Panc1 (cell line): Measurements from ENCODE around the gene CNBP.
"Not testable (repeated sequence)": the region's sequence is repeated elsewhere in the genome, so short reads cannot be mapped to it uniquely, and the experiment has no call there.

Experiments used
- CTCF ChIP-seq: fragments of 450-650 bp; IDR thresholded peaks from 2 replicates; pipeline ENCODE4 v1.5.1; 2017; ENCODE audit warnings: mild to moderate bottlenecking
- POLR2AphosphoS5 ChIP-seq: IDR thresholded peaks from 2 replicates; pipeline ENCODE4 v1.6.1; 2012; ENCODE audit warnings: mild to moderate bottlenecking, low read depth, low read length, moderate library complexity
- SIN3A ChIP-seq: IDR thresholded peaks from 2 replicates; pipeline ENCODE4 v1.6.1; 2012; ENCODE audit warnings: low read depth, mild to moderate bottlenecking, low read length, moderate library complexity, borderline replicate concordance; ENCODE audit not compliant: insufficient read depth
- TCF7L2 ChIP-seq: IDR thresholded peaks from 2 replicates; pipeline ENCODE4 v1.6.1; 2011; ENCODE audit warnings: mild to moderate bottlenecking, low read depth, low read length, inconsistent platforms
- TF ChIP-seq, protein P1 (sequence below), 2 experiments: IDR thresholded peaks; 2 replicates each; pipeline ENCODE4 v1.6.1; 2011 to 2012; ENCODE audit warnings: low read depth in 2 of 2, control low read depth in 1 of 2, low read length in 1 of 2, mild to moderate bottlenecking in 1 of 2, moderate library complexity in 1 of 2; ENCODE audit not compliant: insufficient read depth in 1 of 2

DNA sequence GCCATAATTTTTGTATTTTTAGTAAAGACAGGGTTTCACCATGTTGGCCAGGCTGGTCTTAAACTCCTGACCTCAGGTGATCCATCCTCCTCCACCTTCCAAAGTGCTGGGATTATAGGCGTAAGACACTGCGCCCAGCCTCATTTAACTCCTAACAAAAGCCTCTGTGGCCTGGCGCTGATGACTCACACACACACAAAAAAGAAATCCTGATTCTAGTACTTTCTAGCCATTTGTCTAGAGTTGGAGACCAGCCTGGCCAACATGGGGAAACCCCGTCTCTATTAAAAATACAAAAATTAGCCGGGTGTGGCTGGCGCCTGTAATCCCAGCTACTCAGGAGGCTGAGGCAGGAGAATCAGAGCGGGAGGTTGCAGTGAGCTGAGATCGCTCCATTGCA lies 6.1 kb upstream of the CNBP start:
- TF ChIP-seq CTCF, POLR2AphosphoS5, SIN3A, TCF7L2: not testable (repeated sequence)
- TF ChIP-seq, protein P1, sequence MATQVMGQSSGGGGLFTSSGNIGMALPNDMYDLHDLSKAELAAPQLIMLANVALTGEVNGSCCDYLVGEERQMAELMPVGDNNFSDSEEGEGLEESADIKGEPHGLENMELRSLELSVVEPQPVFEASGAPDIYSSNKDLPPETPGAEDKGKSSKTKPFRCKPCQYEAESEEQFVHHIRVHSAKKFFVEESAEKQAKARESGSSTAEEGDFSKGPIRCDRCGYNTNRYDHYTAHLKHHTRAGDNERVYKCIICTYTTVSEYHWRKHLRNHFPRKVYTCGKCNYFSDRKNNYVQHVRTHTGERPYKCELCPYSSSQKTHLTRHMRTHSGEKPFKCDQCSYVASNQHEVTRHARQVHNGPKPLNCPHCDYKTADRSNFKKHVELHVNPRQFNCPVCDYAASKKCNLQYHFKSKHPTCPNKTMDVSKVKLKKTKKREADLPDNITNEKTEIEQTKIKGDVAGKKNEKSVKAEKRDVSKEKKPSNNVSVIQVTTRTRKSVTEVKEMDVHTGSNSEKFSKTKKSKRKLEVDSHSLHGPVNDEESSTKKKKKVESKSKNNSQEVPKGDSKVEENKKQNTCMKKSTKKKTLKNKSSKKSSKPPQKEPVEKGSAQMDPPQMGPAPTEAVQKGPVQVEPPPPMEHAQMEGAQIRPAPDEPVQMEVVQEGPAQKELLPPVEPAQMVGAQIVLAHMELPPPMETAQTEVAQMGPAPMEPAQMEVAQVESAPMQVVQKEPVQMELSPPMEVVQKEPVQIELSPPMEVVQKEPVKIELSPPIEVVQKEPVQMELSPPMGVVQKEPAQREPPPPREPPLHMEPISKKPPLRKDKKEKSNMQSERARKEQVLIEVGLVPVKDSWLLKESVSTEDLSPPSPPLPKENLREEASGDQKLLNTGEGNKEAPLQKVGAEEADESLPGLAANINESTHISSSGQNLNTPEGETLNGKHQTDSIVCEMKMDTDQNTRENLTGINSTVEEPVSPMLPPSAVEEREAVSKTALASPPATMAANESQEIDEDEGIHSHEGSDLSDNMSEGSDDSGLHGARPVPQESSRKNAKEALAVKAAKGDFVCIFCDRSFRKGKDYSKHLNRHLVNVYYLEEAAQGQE (IDR thresholded peaks at IDR 0.05; ENCODE audit: insufficient read depth in 1 of 2, low read depth in 2 of 2, low read length in 1 of 2) = not testable (repeated sequence)
